ENCODE results near the gene DUSP3. TPM values are rescaled to one million over a fixed set of nuclear protein-coding genes. Genes with fewer than 3 reads are reported as not detected.
A peak's percentile ranks its signal among the peaks of the same experiment; 100 is the strongest.

Gene DUSP3
- total RNA-seq, 1 donor from 2014 or later, result 60.2 TPM

- TF ChIP-seq CTCF (IDR thresholded peaks at IDR 0.05), result no peak
- DNase-seq (ENCODE audit: low spot score), result no peak
- Mint-ChIP-seq H3K27me3 (ENCODE audit: low read depth) (no peaks in the 10 kb centered on the region), H3K27ac (ENCODE audit: unreplicated experiment) (peak overlapping the region; percentile 24), H3K36me3 (ENCODE audit: low read depth) (no peaks in the 10 kb centered on the region), H3K4me3 (ENCODE audit: unreplicated experiment) (no peak overlapping the region), H3K9me3 (ENCODE audit: low read depth) (no peaks in the 10 kb centered on the region), H3K4me1 (ENCODE audit: low read depth) (peaks cover 17% of the 10 kb centered on the region)
Observed at GRCh38 chr17:43784068-43784467, 5.3 kb upstream of the DUSP3 start.

GRCh38 chr17:43782913-43783680 is 4.3 kb upstream of the DUSP3 start:
- Mint-ChIP-seq H3K36me3 (ENCODE audit: low read depth) (no peaks in the 10 kb centered on the region), H3K27me3 (ENCODE audit: low read depth) (no peaks in the 10 kb centered on the region), H3K4me1 (ENCODE audit: low read depth) (peaks cover 18% of the 10 kb centered on the region), H3K9me3 (ENCODE audit: low read depth) (no peaks in the 10 kb centered on the region), H3K4me3 (ENCODE audit: unreplicated experiment) (no peak overlapping the region), H3K27ac (ENCODE audit: unreplicated experiment) (no peak overlapping the region)
- no peak for DNase-seq (ENCODE audit: low spot score)
- TF ChIP-seq CTCF (IDR thresholded peaks at IDR 0.05), result no peak

GRCh38 chr17:43780135-43780534 is 1.4 kb upstream of the DUSP3 start, which contains the start of gene CFAP97D1:
TSS of gene CFAP97D1 (plus strand) at chr17:43780435. CDS start at chr17:43780463, 28 bp downstream.
- Mint-ChIP-seq H3K27me3 (ENCODE audit: low read depth) (no peaks in the 10 kb centered on the region), H3K4me1 (ENCODE audit: low read depth) (peaks cover 35% of the 10 kb centered on the region)

GRCh38 chr17:43779145-43780125 is 658 bp upstream of the DUSP3 start:
- peaks cover 30% of the 10 kb centered on the region for H3K4me1 Mint-ChIP-seq (ENCODE audit: low read depth)
- TF ChIP-seq CTCF (IDR thresholded peaks at IDR 0.05), result peak; percentile 32
- H3K4me3 Mint-ChIP-seq (ENCODE audit: unreplicated experiment), result peak overlapping the region; percentile 76
- H3K27ac Mint-ChIP-seq (ENCODE audit: unreplicated experiment), result peak overlapping the region; percentile 36
- DNase-seq (ENCODE audit: low spot score), result no peak
- H3K36me3 Mint-ChIP-seq (ENCODE audit: low read depth), result peaks cover 5% of the 10 kb centered on the region
- no peaks in the 10 kb centered on the region for H3K9me3 Mint-ChIP-seq (ENCODE audit: low read depth)
- H3K27me3 Mint-ChIP-seq (ENCODE audit: low read depth), result no peaks in the 10 kb centered on the region

More at GRCh38 chr17:43780135-43780534, 1.4 kb upstream of the DUSP3 start, which contains the start of gene CFAP97D1:
- Mint-ChIP-seq H3K4me3 (ENCODE audit: unreplicated experiment) (peak within 1 kb of the TSS; percentile 76), H3K36me3 (ENCODE audit: low read depth) (peaks cover 2% of the 10 kb centered on the region), H3K27ac (ENCODE audit: unreplicated experiment) (peak within 1 kb of the TSS; percentile 36), H3K9me3 (ENCODE audit: low read depth) (no peaks in the 10 kb centered on the region)
- no peak for DNase-seq (ENCODE audit: low spot score)
- no peak for TF ChIP-seq CTCF (IDR thresholded peaks at IDR 0.05)
